Transverse colon (tissue), 4 donors: ENCODE results near the gene PIGC. TPM values are rescaled to one million over a fixed set of nuclear protein-coding genes. Genes with fewer than 3 reads are reported as not detected.

Source experiments
- DNase-seq: peaks from one replicate; pipeline ENCODE4 v3.0.0-alpha.2; 2019
- H3K27ac ChIP-seq, 4 donors: fragments of 200-600 bp; sonication (generic); 2 replicates each; pipeline ENCODE4 v1.5.1; 2016 to 2018; ENCODE audit warnings: inconsistent platforms in 4 of 4
- H3K27me3 ChIP-seq: fragments of 200-600 bp; sonication (generic); 2 replicates; pipeline ENCODE4 v1.5.1; 2017; ENCODE audit warnings: inconsistent platforms
- H3K36me3 ChIP-seq, 4 donors: fragments of 200-600 bp; sonication (generic); 2 replicates each; pipeline ENCODE4 v1.5.1; 2017 to 2019; ENCODE audit warnings: inconsistent platforms in 4 of 4
- H3K4me1 ChIP-seq, 4 donors: fragments of 200-600 bp; sonication (generic); 2 replicates each; pipeline ENCODE4 v1.5.1; 2017 to 2020; ENCODE audit warnings: inconsistent platforms in 4 of 4
- H3K4me3 ChIP-seq, 4 donors: fragments of 200-600 bp; sonication (generic); 1 replicate in 1 of 4; 2 replicates in 3 of 4; pipeline versions ENCODE4 v1.5.1 to v1.6.1; 2017 to 2019; ENCODE audit warnings: inconsistent platforms in 4 of 4
- H3K9me3 ChIP-seq, 2 donors: fragments of 200-600 bp; sonication (generic); 2 replicates each; pipeline ENCODE4 v1.5.1; 2017 to 2019; ENCODE audit warnings: inconsistent platforms in 2 of 2
- EP300 ChIP-seq: sonication (generic); formaldehyde crosslinking; IDR thresholded peaks from one replicate; pipeline ENCODE4 v1.6.1; 2017; ENCODE audit warnings: antibody characterized with exemption, low read depth
- POLR2A ChIP-seq: fragments of 450-650 bp; IDR thresholded peaks from one replicate; pipeline ENCODE4 v1.6.1; 2016; ENCODE audit warnings: antibody characterized with exemption, mild to moderate bottlenecking, moderate library complexity
- POLR2AphosphoS5 ChIP-seq, 3 donors: sonication (generic); formaldehyde crosslinking; IDR thresholded peaks; one replicate each; pipeline ENCODE4 v1.6.1; 2016; ENCODE audit warnings: antibody characterized with exemption in 3 of 3
- WGBS, 2 donors: methylation state at CpG; one replicate each; pipeline ENCODE4 v1.1.5; 2018; ENCODE audit warnings: low coverage in 1 of 2; 5-methylcytosine and 5-hydroxymethylcytosine counted together
- in situ Hi-C, 4 donors: fragments of 200-750 bp; cut with MboI; loops; one replicate each; pipeline versions ENCODE4 v1.15.0 to v1.15.1; 2017; ENCODE audit warnings: low sequenced_read_pairs in 3 of 4, low pct_ligation_motif_present in 1 of 4, low pct_unique_long_range_greater_than_20kb in 1 of 4
- intact Hi-C: fragments of 100-400 bp; cut with DNase I; formaldehyde crosslinking; loops from one replicate; pipeline ENCODE4 v1.15.1; 2023; ENCODE audit warnings: low total_unique reads
- total RNA-seq, 4 donors: library from RNA; depleted of rRNA; stranded (reverse); fragments of >200 nt; gene quantifications; one replicate each; pipeline ENCODE4 v1.1.0, GENCODE V29; 2016
- TF ChIP-seq, protein P1 (sequence below), 5 experiments: fragments of 200-600 bp in 3 of 5; fragments of 450-650 bp in 2 of 5; sonication (generic) in 3 of 5; IDR thresholded peaks; 1 replicate in 2 of 5; 2 replicates in 3 of 5; pipeline ENCODE4 v1.5.1; 2016 to 2017; ENCODE audit warnings: antibody characterized with exemption in 5 of 5, inconsistent platforms in 3 of 5, mild to moderate bottlenecking in 2 of 5, moderate library complexity in 1 of 5

Gene PIGC
- total RNA-seq, 4 donors from 2014 or later: 9.8 to 43.8 (median 22.8) TPM

- H3K4me3 ChIP-seq: no peak overlapping the region
- DNase-seq: no peak
- H3K9me3 ChIP-seq: no peaks in the 10 kb centered on the region
- H3K27me3 ChIP-seq: no peaks in the 10 kb centered on the region
- no peak overlapping the region for H3K27ac ChIP-seq
- no peaks in the 10 kb centered on the region for H3K36me3 ChIP-seq
- H3K4me1 ChIP-seq: no peaks in the 10 kb centered on the region
- intact Hi-C loops (no loop called here), in situ Hi-C loops (loop anchor here (25.0 kb wide), 1 partner anchor 239 kb away; no protein-coding TSS in a partner anchor)
- TF ChIP-seq EP300: no peak
- no peak for TF ChIP-seq POLR2A
- no peak for TF ChIP-seq POLR2AphosphoS5 (IDR thresholded peaks at IDR 0.05)
- TF ChIP-seq, protein P1, sequence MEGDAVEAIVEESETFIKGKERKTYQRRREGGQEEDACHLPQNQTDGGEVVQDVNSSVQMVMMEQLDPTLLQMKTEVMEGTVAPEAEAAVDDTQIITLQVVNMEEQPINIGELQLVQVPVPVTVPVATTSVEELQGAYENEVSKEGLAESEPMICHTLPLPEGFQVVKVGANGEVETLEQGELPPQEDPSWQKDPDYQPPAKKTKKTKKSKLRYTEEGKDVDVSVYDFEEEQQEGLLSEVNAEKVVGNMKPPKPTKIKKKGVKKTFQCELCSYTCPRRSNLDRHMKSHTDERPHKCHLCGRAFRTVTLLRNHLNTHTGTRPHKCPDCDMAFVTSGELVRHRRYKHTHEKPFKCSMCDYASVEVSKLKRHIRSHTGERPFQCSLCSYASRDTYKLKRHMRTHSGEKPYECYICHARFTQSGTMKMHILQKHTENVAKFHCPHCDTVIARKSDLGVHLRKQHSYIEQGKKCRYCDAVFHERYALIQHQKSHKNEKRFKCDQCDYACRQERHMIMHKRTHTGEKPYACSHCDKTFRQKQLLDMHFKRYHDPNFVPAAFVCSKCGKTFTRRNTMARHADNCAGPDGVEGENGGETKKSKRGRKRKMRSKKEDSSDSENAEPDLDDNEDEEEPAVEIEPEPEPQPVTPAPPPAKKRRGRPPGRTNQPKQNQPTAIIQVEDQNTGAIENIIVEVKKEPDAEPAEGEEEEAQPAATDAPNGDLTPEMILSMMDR (IDR thresholded peaks at IDR 0.05): no peak
- 40 to 69% methylated on average over 1 to 3 of the region's 3 CpGs for WGBS, 2 donors
Observed at GRCh38 chr1:172473302-172473701, 29.4 kb upstream of the PIGC start.

GRCh38 chr1:172472495-172472894, 28.6 kb upstream of the PIGC start:
- H3K27me3 ChIP-seq: no peaks in the 10 kb centered on the region
- H3K27ac ChIP-seq: no peak overlapping the region
- intact Hi-C loops: no loop called here
- no peak for DNase-seq
- no peaks in the 10 kb centered on the region for H3K36me3 ChIP-seq
- 33 to 74% methylated on average over 1 of the region's 1 CpG for WGBS, 2 donors
- no peak overlapping the region for H3K4me3 ChIP-seq
- no peaks in the 10 kb centered on the region for H3K9me3 ChIP-seq
- TF ChIP-seq EP300 (no peak), POLR2A (no peak), POLR2AphosphoS5 (IDR thresholded peaks at IDR 0.05) (no peak)
- no peaks in the 10 kb centered on the region for H3K4me1 ChIP-seq
- in situ Hi-C loops: loop anchor here (25.0 kb wide), 1 partner anchor 240 kb away; no protein-coding TSS in a partner anchor

GRCh38 chr1:172471666-172472065, 27.8 kb upstream of the PIGC start:
- TF ChIP-seq, protein P1 (IDR thresholded peaks at IDR 0.05): no peak
- TF ChIP-seq EP300: no peak
- TF ChIP-seq POLR2AphosphoS5 (IDR thresholded peaks at IDR 0.05): no peak
- TF ChIP-seq POLR2A: no peak
- no peak for DNase-seq
- Histone ChIP-seq H3K27me3 (no peaks in the 10 kb centered on the region), H3K4me3 (no peak overlapping the region), H3K36me3 (no peaks in the 10 kb centered on the region), H3K27ac (no peak overlapping the region), H3K4me1 (no peaks in the 10 kb centered on the region), H3K9me3 (no peaks in the 10 kb centered on the region)
- in situ Hi-C loops (loop anchor here (25.0 kb wide), 1 partner anchor 241 kb away; no protein-coding TSS in a partner anchor), intact Hi-C loops (no loop called here)
- WGBS, 2 donors: 82 to 97% methylated on average over 1 of the region's 1 CpG

GRCh38 chr1:172470149-172470548, 26.3 kb upstream of the PIGC start:
- intact Hi-C loops: no loop called here
- Histone ChIP-seq H3K27ac (no peak overlapping the region), H3K27me3 (no peaks in the 10 kb centered on the region), H3K36me3 (no peaks in the 10 kb centered on the region), H3K9me3 (no peaks in the 10 kb centered on the region), H3K4me1 (no peaks in the 10 kb centered on the region), H3K4me3 (no peak overlapping the region)
- TF ChIP-seq POLR2AphosphoS5 (IDR thresholded peaks at IDR 0.05) (no peak), POLR2A (no peak), EP300 (no peak)
- TF ChIP-seq, protein P1 (IDR thresholded peaks at IDR 0.05): no peak
- DNase-seq: no peak
- 60 to 62% methylated on average over 2 of the region's 2 CpGs for WGBS, 2 donors
- in situ Hi-C loops: loop anchor here (25.0 kb wide), 1 partner anchor 242 kb away; no protein-coding TSS in a partner anchor

DNA sequence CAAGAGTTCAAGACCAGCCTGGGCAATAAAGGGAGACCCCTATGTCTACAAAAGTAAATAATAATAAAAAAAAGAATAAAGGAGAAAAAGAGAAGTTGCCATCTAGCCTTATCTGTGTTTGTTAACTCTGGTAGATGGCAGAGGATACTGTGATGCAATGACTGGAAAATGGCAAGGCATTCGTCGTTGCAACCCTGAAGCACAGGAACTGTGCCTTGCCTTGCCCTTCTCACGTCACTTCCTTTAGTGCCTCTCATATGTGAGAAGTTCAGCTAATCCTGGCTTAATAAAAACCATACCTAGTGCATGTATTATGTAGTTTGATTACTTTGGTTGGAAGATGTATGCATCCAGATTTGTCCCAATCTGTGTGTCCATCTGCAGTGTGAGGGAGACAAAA, 25.8 kb upstream of the PIGC start:
- no peaks in the 10 kb centered on the region for H3K9me3 ChIP-seq
- H3K27ac ChIP-seq: no peak overlapping the region
- 88 to 93% methylated on average over 3 of the region's 3 CpGs for WGBS, 2 donors
- H3K36me3 ChIP-seq: no peaks in the 10 kb centered on the region
- no peaks in the 10 kb centered on the region for H3K4me1 ChIP-seq
- TF ChIP-seq EP300 (no peak), POLR2AphosphoS5 (IDR thresholded peaks at IDR 0.05) (no peak), POLR2A (no peak)
- TF ChIP-seq, protein P1 (IDR thresholded peaks at IDR 0.05): no peak
- H3K27me3 ChIP-seq: no peaks in the 10 kb centered on the region
- H3K4me3 ChIP-seq: no peak overlapping the region
- intact Hi-C loops: no loop called here
- no peak for DNase-seq
- in situ Hi-C loops: loop anchor here (25.0 kb wide), 1 partner anchor 243 kb away; no protein-coding TSS in a partner anchor
